HAP-1 (cell line): ENCODE data around the gene CBS.
"Not testable (repeated sequence)": the region's sequence is repeated elsewhere in the genome, so short reads cannot be mapped to it uniquely, and the experiment has no call there.

Experiments used
- DNase-seq, 2 experiments: peaks; one replicate each; pipeline ENCODE4 v3.0.0-alpha.2; 2016 to 2020; ENCODE audit warnings: low spot score in 2 of 2
- H3K27me3 ChIP-seq: fragments of 250-450 bp; sonication (Bioruptor Pico); 2 replicates; pipeline ENCODE4 v1.5.1; 2020; ENCODE audit warnings: low read depth, mild to moderate bottlenecking, moderate library complexity
- H3K36me3 ChIP-seq: fragments of 250-450 bp; sonication (Bioruptor Pico); replicated peaks from 2 replicates; pipeline ENCODE4 v1.5.1; 2020; ENCODE audit warnings: mild to moderate bottlenecking
- H3K4me1 ChIP-seq: fragments of 250-450 bp; sonication (Bioruptor Pico); 2 replicates; pipeline ENCODE4 v1.5.1; 2020; ENCODE audit warnings: mild to moderate bottlenecking
- H3K4me3 ChIP-seq: fragments of 250-450 bp; sonication (Bioruptor Pico); 2 replicates; pipeline ENCODE4 v1.5.1; 2020; ENCODE audit warnings: mild to moderate bottlenecking, moderate library complexity
- H3K9me3 ChIP-seq: fragments of 250-450 bp; sonication (Bioruptor Pico); 2 replicates; pipeline ENCODE4 v1.5.1; 2020; ENCODE audit warnings: mild to moderate bottlenecking, moderate library complexity
- in situ Hi-C: fragments of 300-500 bp; cut with MboI; formaldehyde crosslinking; loops from 3 replicates; pipeline ENCODE4 v1.14.3; 2020; ENCODE audit warnings: low sequenced_read_pairs, inconsistent platforms, mixed read lengths

Gene CBS

DNA sequence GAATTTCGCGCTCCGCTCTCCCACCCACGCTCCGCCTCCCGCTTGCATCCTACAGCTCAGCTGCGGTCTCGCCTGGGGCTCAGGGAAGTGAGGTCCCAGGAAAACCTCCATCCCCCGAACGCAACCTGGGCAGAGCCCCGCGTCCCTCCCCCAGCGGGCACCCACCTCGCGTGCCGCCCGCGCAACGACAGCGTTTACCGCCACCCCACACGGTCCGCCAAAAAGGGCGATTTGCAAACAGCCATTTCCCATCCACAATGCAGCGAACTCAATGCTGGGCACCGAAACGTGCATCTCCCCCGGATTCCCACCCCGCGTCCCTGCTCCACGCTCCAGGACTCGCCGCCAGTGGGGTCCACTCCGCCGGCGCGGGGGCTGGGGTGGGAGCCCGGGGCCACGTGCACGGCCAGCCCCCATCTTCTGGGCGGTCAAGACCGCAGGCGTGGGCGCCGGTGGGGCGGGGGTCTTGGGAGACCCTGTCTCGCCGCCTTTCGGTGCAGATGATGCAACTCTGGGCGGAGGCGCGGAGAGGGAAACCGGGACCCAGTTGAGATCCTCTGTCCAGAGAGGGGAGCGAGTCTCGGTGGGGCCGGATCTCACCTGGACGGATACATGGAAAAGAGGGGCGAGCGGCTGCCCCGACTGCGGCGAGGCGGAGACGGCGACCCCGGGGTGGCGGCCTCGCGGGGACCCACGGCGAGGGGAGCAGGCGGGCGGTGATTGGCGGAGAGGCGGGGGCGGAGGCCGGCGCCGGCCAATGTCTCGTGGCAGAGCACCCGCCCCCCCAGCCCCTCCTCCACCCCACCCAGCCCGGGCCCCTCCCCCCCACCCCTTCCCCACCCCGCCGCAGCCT lies at the start of gene CBS:
Gene CBS, minus strand, starts transcription at position 666 of the 853 bp plus-strand sequence. CDS start 3,642 bp downstream, outside the sequence.
- H3K4me1 ChIP-seq, H3K9me3 ChIP-seq, DNase-seq, H3K27me3 ChIP-seq, in situ Hi-C loops, H3K36me3 ChIP-seq, H3K4me3 ChIP-seq: not testable (repeated sequence)

DNA sequence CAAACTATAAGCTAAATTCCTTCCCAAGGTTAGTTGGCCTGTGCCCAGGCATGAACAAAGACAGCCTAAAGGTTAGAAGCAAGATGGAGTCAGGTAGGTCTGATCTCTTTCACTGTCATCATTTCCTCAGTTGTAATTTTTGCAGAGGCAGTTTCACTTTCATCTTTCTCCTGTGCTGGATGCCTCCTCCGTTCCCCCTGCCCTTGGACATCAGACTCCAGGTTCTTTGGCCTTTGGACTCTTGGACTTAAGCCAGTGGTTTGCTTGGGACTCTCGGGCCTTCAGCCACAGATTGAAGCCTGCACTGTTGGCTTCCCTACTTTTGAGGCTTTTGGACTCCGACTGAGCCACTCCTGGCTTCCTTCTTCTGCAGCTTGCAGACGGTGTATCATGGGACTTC lies 40.3 kb upstream of the CBS start:
- H3K4me3 ChIP-seq, in situ Hi-C loops, H3K36me3 ChIP-seq, H3K27me3 ChIP-seq, H3K9me3 ChIP-seq, H3K4me1 ChIP-seq, DNase-seq: not testable (repeated sequence)

DNA sequence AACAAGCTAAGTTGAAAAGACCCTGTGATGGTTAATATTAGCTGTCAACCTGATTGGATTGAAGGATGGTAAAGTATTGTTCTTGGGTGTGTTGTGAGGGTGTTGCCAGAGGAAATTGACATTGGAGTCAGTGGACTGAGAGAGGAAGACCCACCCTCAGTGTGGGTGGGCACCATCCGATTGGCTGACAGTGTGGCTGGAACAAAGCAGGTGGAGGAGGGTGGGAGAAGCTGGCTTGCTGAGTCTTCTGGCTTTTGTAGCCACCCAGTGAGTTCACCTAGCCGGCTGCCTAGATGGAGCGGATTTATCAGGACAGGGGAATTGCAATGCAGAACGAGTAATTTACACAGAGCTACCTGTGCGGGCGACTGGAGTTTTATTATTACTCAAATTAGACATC lies 38.8 kb upstream of the CBS start:
- H3K4me1 ChIP-seq, H3K36me3 ChIP-seq, in situ Hi-C loops, DNase-seq, H3K27me3 ChIP-seq, H3K4me3 ChIP-seq, H3K9me3 ChIP-seq: not testable (repeated sequence)

DNA sequence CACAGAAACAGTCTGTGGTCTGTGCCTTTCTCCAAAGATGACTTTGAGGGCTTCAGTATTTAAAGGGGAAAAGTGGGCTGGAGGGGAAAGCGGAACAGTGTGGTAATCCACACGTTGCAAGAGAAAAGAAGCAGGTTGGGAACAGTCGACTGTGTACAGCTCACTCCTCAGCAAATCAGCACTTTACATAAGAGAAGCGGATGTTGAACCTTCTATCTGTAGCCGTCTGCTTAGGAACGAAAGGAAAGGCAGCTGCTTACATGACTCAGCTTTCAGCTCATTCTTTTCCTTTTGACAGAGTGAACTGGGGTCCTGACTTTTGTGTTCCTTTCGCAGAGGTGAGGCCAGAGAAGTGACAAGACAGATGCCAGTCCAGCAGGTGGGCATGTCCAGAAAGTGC lies 33.4 kb upstream of the CBS start:
- DNase-seq, in situ Hi-C loops, H3K4me3 ChIP-seq, H3K27me3 ChIP-seq, H3K36me3 ChIP-seq, H3K9me3 ChIP-seq, H3K4me1 ChIP-seq: not testable (repeated sequence)

DNA sequence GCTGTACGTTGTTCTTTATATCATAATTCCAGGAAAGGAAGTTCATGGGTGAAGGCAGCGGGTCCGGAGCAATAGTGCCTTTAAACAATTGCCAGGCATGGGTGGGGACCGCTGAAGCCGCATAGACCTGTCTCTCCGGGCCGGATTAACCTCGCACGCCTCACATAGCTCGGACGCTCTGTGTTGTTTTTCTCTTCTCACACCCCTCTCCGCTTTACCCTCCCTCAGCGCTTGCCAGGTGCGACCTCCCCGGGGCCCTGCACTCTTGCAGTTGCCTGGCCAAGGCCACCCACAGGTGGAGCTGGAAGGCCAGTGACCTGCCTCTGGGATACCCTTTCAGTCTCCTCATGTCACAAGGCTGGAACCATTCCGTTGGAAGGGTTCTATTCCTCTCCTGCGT lies 32.5 kb upstream of the CBS start:
- in situ Hi-C loops, DNase-seq: not testable (repeated sequence)

DNA sequence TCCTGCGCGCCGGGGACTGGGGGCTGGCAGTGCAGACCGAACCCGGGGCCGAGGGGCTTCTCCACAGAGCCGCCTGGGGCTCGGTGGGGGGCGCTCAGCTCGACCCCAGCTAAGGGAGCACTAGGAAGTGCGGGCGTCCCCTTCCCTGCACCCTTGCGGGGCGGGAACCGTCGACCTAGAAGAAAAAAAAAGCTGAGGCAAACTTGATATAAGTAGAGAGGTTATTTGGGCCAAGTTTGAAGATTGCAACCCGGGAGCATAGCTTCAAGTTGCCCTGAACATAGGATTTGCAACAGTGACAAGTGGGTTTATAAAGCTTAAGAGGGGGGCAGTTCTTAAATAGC lies 32.1 kb upstream of the CBS start:
- H3K4me1 ChIP-seq, H3K36me3 ChIP-seq, H3K9me3 ChIP-seq, H3K4me3 ChIP-seq, H3K27me3 ChIP-seq, DNase-seq, in situ Hi-C loops: not testable (repeated sequence)

More for the DNA sequence above, 32.5 kb upstream of the CBS start:
- H3K4me1 ChIP-seq, H3K4me3 ChIP-seq, H3K36me3 ChIP-seq, H3K27me3 ChIP-seq, H3K9me3 ChIP-seq: not testable (repeated sequence)

DNA sequence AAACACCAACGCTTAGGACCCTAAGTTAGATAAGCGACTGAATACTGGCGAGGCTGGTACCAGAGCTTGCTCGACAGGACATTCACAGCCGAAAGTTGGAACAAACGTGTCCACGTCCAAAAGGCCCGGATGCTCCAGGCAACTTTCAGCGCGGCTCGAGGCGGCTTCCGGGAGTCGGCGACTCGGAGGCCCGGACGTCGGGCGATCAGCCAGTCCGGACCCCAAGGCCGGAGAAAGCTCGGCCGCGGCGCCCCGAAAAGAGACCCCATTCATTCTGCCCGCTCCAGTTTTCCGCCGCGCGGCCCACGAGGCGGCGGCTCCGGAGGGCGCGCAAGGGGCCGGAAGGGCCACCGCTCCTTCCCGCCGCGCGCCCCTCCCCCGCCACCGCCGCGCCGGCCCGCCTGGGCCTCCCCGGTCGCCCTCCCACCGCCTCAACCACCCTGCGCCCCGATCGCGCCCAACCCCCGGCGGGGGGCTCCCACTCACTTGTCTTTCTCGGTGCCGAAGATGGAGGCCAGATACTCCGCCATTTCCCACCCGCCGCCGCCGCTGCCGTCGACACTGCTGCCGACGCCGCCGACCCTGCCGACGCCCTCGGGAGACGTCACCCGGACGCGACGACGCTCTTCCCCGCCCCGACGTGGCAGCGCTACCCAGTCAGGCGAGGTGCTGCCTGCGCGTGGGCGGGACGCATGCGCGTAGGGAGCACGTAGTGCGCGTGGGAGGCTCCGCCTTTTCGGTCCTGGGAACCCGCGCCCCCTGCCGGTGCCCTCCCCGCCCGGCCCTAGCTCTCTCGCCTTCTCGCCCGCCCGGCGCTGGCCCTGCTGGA lies 31.5 kb upstream of the CBS start, which contains the start of gene U2AF1:
Gene U2AF1, minus strand, starts transcription at position 606 of the 829 bp plus-strand sequence. Its CDS starts 76 bp downstream, at position 530.
- H3K4me3 ChIP-seq, H3K36me3 ChIP-seq, H3K9me3 ChIP-seq, H3K4me1 ChIP-seq, H3K27me3 ChIP-seq, DNase-seq, in situ Hi-C loops: not testable (repeated sequence)

DNA sequence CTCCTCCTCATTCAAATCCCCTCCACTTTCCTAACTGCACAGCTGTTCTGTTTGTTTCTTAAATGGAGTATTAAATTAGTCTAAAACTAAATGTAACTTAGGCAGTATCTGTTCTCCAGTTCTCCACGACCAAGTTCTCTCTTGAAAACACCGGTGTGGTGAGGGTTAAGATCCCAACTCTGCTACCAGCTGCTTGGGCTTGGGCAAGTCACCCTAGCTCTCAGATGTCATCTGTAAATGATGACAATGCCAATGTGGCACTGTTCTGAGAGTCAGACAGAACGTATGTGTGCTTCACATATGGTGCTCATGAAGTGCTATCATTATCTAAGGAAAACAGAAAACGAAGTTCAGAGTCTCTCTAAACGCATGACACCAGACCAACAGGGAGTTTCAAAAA lies 29.0 kb upstream of the CBS start:
- H3K4me1 ChIP-seq, H3K4me3 ChIP-seq, H3K9me3 ChIP-seq, in situ Hi-C loops, H3K36me3 ChIP-seq, DNase-seq, H3K27me3 ChIP-seq: not testable (repeated sequence)

DNA sequence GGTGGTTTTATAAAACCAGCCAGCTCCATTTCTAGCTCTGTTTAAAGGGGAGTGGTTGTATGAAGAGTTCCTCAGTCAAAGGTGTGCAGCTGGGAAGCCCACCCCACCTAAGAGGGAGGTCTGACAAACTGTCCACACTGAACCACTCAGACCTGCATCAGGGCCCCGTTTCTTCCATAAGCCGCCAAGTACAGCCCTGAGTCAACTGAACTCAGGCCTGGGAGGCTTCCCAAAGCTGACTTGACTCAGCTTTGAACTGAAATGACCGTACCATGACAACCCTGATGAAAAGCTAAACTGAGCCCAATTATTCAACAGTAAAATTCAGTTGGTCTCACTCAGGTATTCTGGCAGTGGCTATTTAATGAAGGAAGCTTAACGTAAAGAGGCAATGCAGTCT lies 26.6 kb upstream of the CBS start:
- H3K4me3 ChIP-seq, in situ Hi-C loops, H3K4me1 ChIP-seq: not testable (repeated sequence)

DNA sequence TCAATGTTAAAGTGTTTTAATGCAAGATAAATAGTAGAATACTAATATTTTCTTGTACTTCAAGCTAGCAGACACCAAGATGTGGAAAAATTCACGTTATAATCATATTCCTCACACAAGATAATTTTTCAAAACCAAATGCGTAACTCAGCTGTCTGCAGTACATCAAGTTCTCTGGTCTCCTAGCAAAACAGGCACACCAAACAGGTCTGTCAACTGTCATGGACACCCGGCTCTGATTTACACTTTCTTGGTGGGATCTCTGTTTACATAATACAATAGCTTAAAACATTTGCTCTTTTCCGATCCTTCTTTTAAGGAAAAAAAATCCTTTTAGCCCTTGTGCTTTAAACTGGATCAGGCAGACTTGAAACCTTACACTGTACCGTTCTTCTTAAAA lies 26.0 kb upstream of the CBS start:
- H3K4me3 ChIP-seq, H3K4me1 ChIP-seq, in situ Hi-C loops, DNase-seq, H3K9me3 ChIP-seq, H3K27me3 ChIP-seq, H3K36me3 ChIP-seq: not testable (repeated sequence)

More for the DNA sequence above, 26.6 kb upstream of the CBS start:
- not testable (repeated sequence) for H3K36me3 ChIP-seq, DNase-seq, H3K27me3 ChIP-seq, H3K9me3 ChIP-seq

DNA sequence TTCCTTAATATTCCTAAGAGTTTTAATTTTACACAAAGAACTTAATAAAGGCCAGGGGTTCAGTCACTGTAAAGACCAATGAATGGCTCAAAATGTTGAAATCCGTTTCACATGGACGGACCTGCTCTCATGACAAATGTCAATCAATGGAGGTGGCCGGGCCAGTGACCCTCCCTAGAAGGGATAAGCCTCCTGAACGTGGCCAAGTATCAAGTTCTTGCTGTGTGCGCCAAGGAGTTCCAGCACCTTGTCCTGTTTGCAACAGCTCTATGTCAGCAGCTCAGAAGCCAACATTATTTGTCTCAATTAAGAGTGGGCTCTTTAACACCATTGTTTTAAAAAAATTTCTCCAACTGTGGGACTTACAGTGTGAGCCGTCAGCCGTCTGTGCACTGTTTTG lies 25.4 kb upstream of the CBS start:
- H3K4me1 ChIP-seq, DNase-seq, H3K4me3 ChIP-seq, H3K9me3 ChIP-seq, H3K27me3 ChIP-seq, H3K36me3 ChIP-seq, in situ Hi-C loops: not testable (repeated sequence)

DNA sequence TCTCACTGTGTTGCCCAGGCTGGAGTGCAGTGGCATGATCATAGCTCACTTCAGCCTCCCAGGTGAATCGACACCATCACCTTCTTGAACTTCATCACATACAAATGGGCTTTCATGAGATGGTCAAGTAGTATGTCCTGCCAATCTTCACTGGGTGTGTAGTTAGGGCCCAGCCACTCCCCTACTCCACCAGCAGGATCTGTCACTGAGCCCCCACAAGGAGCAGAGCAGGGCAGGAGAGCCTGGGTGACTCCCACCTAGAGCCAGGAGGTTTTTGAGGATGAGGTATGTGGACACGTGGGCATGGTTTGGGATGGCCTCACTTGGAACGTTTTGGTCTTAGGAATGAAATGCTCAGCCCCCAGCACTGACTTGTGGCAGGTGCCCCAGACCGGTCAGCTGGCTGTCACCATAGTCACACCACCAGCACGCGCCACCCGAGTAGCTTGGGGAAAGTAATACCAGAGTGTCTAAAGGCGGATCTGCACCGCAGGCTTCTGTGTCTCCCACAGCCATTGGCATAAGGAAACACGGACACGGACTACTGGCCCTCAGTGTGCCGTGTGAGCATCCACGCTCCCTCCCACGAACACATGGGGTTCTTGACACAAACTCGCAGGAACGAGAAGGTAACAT lies 16.5 kb upstream of the CBS start:
- H3K36me3 ChIP-seq, H3K9me3 ChIP-seq, H3K27me3 ChIP-seq, in situ Hi-C loops, H3K4me3 ChIP-seq, DNase-seq, H3K4me1 ChIP-seq: not testable (repeated sequence)

DNA sequence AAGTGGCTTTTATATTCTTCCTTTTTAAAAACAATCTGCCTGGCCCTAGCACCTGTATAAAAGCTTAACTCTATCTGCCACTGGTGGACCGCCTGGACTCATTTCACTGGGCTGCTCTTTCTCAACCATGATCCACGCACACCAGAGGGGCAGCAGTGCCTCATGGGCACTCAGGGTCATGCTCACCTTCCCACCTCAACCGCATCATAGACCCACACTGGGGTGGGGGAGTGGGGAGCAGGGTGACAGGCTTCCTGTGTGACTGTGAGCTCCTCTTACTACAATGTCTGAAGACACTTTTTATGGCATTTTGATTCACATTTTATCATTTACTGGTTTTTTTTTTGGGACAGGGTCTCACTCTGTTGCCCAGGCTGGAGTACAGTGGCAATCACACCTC lies 15.3 kb upstream of the CBS start:
- H3K36me3 ChIP-seq, in situ Hi-C loops, DNase-seq, H3K4me1 ChIP-seq, H3K4me3 ChIP-seq, H3K9me3 ChIP-seq, H3K27me3 ChIP-seq: not testable (repeated sequence)

DNA sequence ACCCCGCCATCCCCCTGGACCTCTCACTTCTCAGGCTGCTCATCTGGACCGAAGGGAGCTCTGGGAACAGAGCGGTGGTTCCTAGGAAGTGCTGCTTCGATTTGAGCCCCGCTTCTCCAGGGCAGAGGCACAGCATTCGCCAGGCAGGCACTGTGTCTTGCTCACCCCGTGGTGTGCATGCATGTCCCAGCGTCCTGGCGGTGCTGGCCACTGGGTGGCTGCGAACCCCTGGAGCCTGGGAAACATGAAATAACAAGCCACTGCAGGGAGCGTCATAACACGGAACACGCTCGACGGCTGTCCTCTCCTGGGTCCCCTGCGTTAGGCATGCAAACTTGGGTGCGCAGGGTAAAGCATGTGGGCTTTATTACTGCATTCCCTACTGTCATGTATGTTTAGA lies 13.8 kb upstream of the CBS start:
- H3K9me3 ChIP-seq, H3K27me3 ChIP-seq, in situ Hi-C loops, H3K36me3 ChIP-seq, DNase-seq, H3K4me3 ChIP-seq, H3K4me1 ChIP-seq: not testable (repeated sequence)
